H1 (cell line): ENCODE data around the gene KLHL18. TPM values are rescaled to one million over a fixed set of nuclear protein-coding genes. Genes with fewer than 3 reads are reported as not detected.

ENCODE experiments used
- CTCF ChIA-PET: fragments of 300-600 bp; sonication (Branson Sonifier 250); formaldehyde crosslinking; loops from one replicate; lab custom pipeline; 2021; ENCODE audit not compliant: partially characterized antibody; lab: Charles Lee
- POLR2A ChIA-PET: fragments of 300-600 bp; sonication (Branson Sonifier 250); formaldehyde crosslinking; loops from one replicate; lab custom pipeline; 2021; ENCODE audit warnings: inconsistent platforms; ENCODE audit not compliant: partially characterized antibody; lab: Charles Lee
- DNase-seq, 2 experiments: peaks; one replicate each; pipeline versions ENCODE4 v3.0.0 to v3.0.0-alpha.2; 2010 to 2022; ENCODE audit warnings: low spot score in 2 of 2, low read depth in 1 of 2, mixed read lengths in 1 of 2
- FAIRE-seq: peaks from 2 replicates; lab custom pipeline; 2011; peaks lifted over from hg19 to GRCh38; lab: Jason Lieb, UNC
- H2AFZ ChIP-seq: 2 replicates; pipeline ENCODE4 v1.8.1; 2012; ENCODE audit warnings: low read length, inconsistent platforms
- H2AK5ac ChIP-seq: 2 replicates; pipeline ENCODE4 v1.6.1; 2013; ENCODE audit warnings: low read depth, low read length
- H2BK120ac ChIP-seq: replicated peaks from 2 replicates; pipeline ENCODE3; 2013; ENCODE audit warnings: low read depth, low read length, inconsistent platforms
- H2BK12ac ChIP-seq: 2 replicates; pipeline ENCODE4 v1.6.1; 2013; ENCODE audit warnings: low read depth, low read length
- H2BK15ac ChIP-seq: 2 replicates; pipeline ENCODE4 v1.6.1; 2013; ENCODE audit warnings: low read length
- H2BK20ac ChIP-seq: 2 replicates; pipeline ENCODE4 v1.6.1; 2013; ENCODE audit warnings: low read length
- H2BK5ac ChIP-seq: 2 replicates; pipeline ENCODE4 v1.6.1; 2013; ENCODE audit warnings: low read depth, low read length
- H3K14ac ChIP-seq: 2 replicates; pipeline ENCODE4 v1.6.1; 2013; ENCODE audit warnings: inconsistent platforms; ENCODE audit not compliant: insufficient read length
- H3K18ac ChIP-seq: 2 replicates; pipeline ENCODE4 v1.6.1; 2013; ENCODE audit warnings: low read length; ENCODE audit errors: extremely low read depth
- H3K23ac ChIP-seq: 2 replicates; pipeline ENCODE4 v1.6.1; 2013; ENCODE audit warnings: inconsistent platforms; ENCODE audit not compliant: insufficient read length
- H3K23me2 ChIP-seq: 2 replicates; pipeline ENCODE4 v1.6.1; 2013; ENCODE audit warnings: low read depth, low read length
- H3K27ac ChIP-seq: 2 replicates; pipeline ENCODE4 v1.6.1; 2011; ENCODE audit warnings: low read depth, low read length, inconsistent platforms
- H3K27me3 ChIP-seq, 4 experiments: replicated peaks in 1 of 4; 1 replicate in 1 of 4; 2 replicates in 3 of 4; pipeline versions ENCODE4 v1.6.1 to v1.8.1; 2011 to 2013; ENCODE audit warnings: low read length in 3 of 4, mild to moderate bottlenecking in 3 of 4, inconsistent platforms in 2 of 4, mixed read lengths in 2 of 4, moderate library complexity in 1 of 4; ENCODE audit not compliant: control insufficient read depth in 3 of 4, insufficient read depth in 3 of 4; ENCODE audit errors: extremely low read depth in 1 of 4
- H3K36me3 ChIP-seq, 4 experiments: 2 replicates each; pipeline versions ENCODE4 v1.6.1 to v1.8.1; 2011 to 2013; ENCODE audit warnings: mild to moderate bottlenecking in 4 of 4, low read length in 3 of 4, moderate library complexity in 2 of 4, control low read depth in 1 of 4, inconsistent platforms in 1 of 4; ENCODE audit not compliant: insufficient read depth in 4 of 4, control insufficient read depth in 2 of 4
- H3K4ac ChIP-seq: replicated peaks from 2 replicates; pipeline ENCODE3; 2013; ENCODE audit warnings: low read length, low read depth, mixed read lengths, inconsistent platforms; ENCODE audit not compliant: insufficient read length
- H3K4me1 ChIP-seq, 4 experiments: replicated peaks in 1 of 4; 1 replicate in 1 of 4; 2 replicates in 3 of 4; pipeline versions ENCODE4 v1.6.1 to v1.8.1; 2011 to 2013; ENCODE audit warnings: low read length in 3 of 4, inconsistent platforms in 2 of 4, mixed read lengths in 1 of 4; ENCODE audit not compliant: insufficient read depth in 4 of 4, control insufficient read depth in 3 of 4
- H3K4me2 ChIP-seq, 2 experiments: 2 replicates each; pipeline versions ENCODE4 v1.6.1 to v1.8.1; 2011 to 2013; ENCODE audit warnings: low read depth in 2 of 2, low read length in 2 of 2, control low read depth in 1 of 2, inconsistent platforms in 1 of 2, mild to moderate bottlenecking in 1 of 2; ENCODE audit not compliant: insufficient read depth in 1 of 2
- H3K4me3 ChIP-seq, 4 experiments: fragments of 200-600, 300-600 bp in 1 of 4; sonication (generic), shearing (Covaris generic), sonication (Bioruptor Twin) in 1 of 4; 2 replicates each; pipeline versions ENCODE4 v1.5.1 to v1.8.1; 2011 to 2016; ENCODE audit warnings: low read length in 4 of 4, low read depth in 3 of 4, control low read depth in 2 of 4, inconsistent platforms in 2 of 4, mild to moderate bottlenecking in 2 of 4, mixed read lengths in 1 of 4, moderate library complexity in 1 of 4; ENCODE audit not compliant: insufficient read depth in 2 of 4; ENCODE audit errors: extremely low read depth in 1 of 4
- H3K56ac ChIP-seq: replicated peaks from 2 replicates; pipeline ENCODE3; 2013; ENCODE audit warnings: low read depth, mild to moderate bottlenecking, mixed read lengths, low read length, inconsistent platforms; ENCODE audit not compliant: insufficient read length
- H3K79me1 ChIP-seq: 2 replicates; pipeline ENCODE4 v1.6.1; 2013; ENCODE audit warnings: low read depth, low read length, control low read depth
- H3K79me2 ChIP-seq, 2 experiments: 2 replicates each; pipeline versions ENCODE4 v1.6.1 to v1.8.1; 2012 to 2013; ENCODE audit warnings: low read length in 2 of 2, mild to moderate bottlenecking in 2 of 2, inconsistent platforms in 1 of 2; ENCODE audit not compliant: insufficient read depth in 2 of 2, control insufficient read depth in 1 of 2
- H3K9ac ChIP-seq, 4 experiments: replicated peaks in 1 of 4; 1 replicate in 1 of 4; 2 replicates in 3 of 4; pipeline versions ENCODE4 v1.6.1 to v1.8.1; 2011 to 2013; ENCODE audit warnings: low read depth in 3 of 4, low read length in 3 of 4, control low read depth in 2 of 4, mild to moderate bottlenecking in 2 of 4, moderate library complexity in 2 of 4, inconsistent platforms in 1 of 4; ENCODE audit errors: extremely low read depth in 1 of 4
- H3K9me3 ChIP-seq, 2 experiments: 2 replicates each; pipeline versions ENCODE4 v1.6.1 to v1.8.1; 2012 to 2013; ENCODE audit warnings: mild to moderate bottlenecking in 2 of 2, moderate library complexity in 2 of 2, control low read depth in 1 of 2, inconsistent platforms in 1 of 2, low read depth in 1 of 2, low read length in 1 of 2, mixed read lengths in 1 of 2; ENCODE audit not compliant: insufficient read depth in 2 of 2
- H4K20me1 ChIP-seq, 2 experiments: replicated peaks in 1 of 2; 2 replicates each; pipeline versions ENCODE3 to v1.8.1; 2011 to 2013; ENCODE audit warnings: inconsistent platforms in 2 of 2, low read length in 2 of 2, mild to moderate bottlenecking in 1 of 2; ENCODE audit not compliant: insufficient read depth in 2 of 2, control insufficient read depth in 1 of 2
- H4K5ac ChIP-seq: 2 replicates; pipeline ENCODE4 v1.6.1; 2013; ENCODE audit warnings: low read length, low read depth, mixed read lengths, inconsistent platforms; ENCODE audit not compliant: insufficient read length
- H4K8ac ChIP-seq: 2 replicates; pipeline ENCODE4 v1.8.0; 2013; ENCODE audit warnings: mild to moderate bottlenecking, moderate library complexity, low read length, inconsistent platforms; ENCODE audit not compliant: insufficient read depth; ENCODE audit errors: extremely low read depth
- H4K91ac ChIP-seq: replicated peaks from 2 replicates; pipeline ENCODE3; 2013; ENCODE audit warnings: low read length, mixed read lengths, inconsistent platforms; ENCODE audit not compliant: insufficient read length
- BCL11A ChIP-seq, 2 experiments: IDR thresholded peaks; one replicate each; pipeline ENCODE4 v1.6.1; 2011; ENCODE audit warnings: low read depth in 2 of 2, low read length in 2 of 2, mild to moderate bottlenecking in 2 of 2
- EP300 ChIP-seq, 2 experiments: IDR thresholded peaks; 1 replicate in 1 of 2; 2 replicates in 1 of 2; pipeline ENCODE4 v1.6.1; 2011 to 2012; ENCODE audit warnings: low read depth in 2 of 2, low read length in 2 of 2, mild to moderate bottlenecking in 2 of 2, borderline replicate concordance in 1 of 2, inconsistent platforms in 1 of 2, moderate library complexity in 1 of 2
- MAFK ChIP-seq: IDR thresholded peaks from 2 replicates; pipeline ENCODE4 v1.6.1; 2012; ENCODE audit warnings: low read depth, mild to moderate bottlenecking, improper control_type of control experiment, low read length
- PHF8 ChIP-seq: fragments of 200-600 bp; sonication (generic); conservative IDR thresholded peaks from 2 replicates; pipeline ENCODE4 v1.7.1; 2012; ENCODE audit warnings: low read depth, mild to moderate bottlenecking, inconsistent platforms, low read length, moderate library complexity
- POLR2AphosphoS5 ChIP-seq: IDR thresholded peaks from 2 replicates; pipeline ENCODE4 v1.6.1; 2011; ENCODE audit warnings: low read depth, low read length
- TAF1 ChIP-seq: IDR thresholded peaks from 2 replicates; pipeline ENCODE4 v1.6.1; 2011; ENCODE audit warnings: mild to moderate bottlenecking, low read depth, low read length
- WGBS, 2 experiments: shearing (Covaris generic) in 1 of 2; methylation state at CpG; one replicate each; pipeline versions ENCODE4 v1.1.6 to v1.1.7; 2013 to 2015; ENCODE audit warnings: low lambda C conversion rate in 2 of 2, mixed read lengths in 2 of 2, inconsistent platforms in 1 of 2, low coverage in 1 of 2, missing lambda C conversion rate in 1 of 2; ENCODE audit not compliant: insufficient replicate concordance in 2 of 2, insufficient coverage in 1 of 2, insufficient read length in 1 of 2; ENCODE audit errors: extremely low coverage in 1 of 2, missing lambda C conversion rate in 1 of 2; 5-methylcytosine and 5-hydroxymethylcytosine counted together
- polyA plus RNA-seq, 7 experiments: library from polyadenylated mRNA; depleted of rRNA in 3 of 7; stranded (reverse) in 5 of 7; unstranded in 2 of 7; fragments of >200 nt in 5 of 7; fragments of 200-250 nt in 2 of 7; gene quantifications; 1 replicate in 5 of 7; 2 replicates in 1 of 7; 4 replicates in 1 of 7; pipeline versions ENCODE4 v1.2.1 to v1.2.3, GENCODE V29; 2011 to 2013; ENCODE audit warnings: missing spikeins in 2 of 7, mixed read lengths in 2 of 7
- total RNA-seq: library from RNA; stranded (reverse); fragmentation: NEBNext Ultra II Directional; extraction: Animal tissue kit (Norgen Biotek cat#: 25700); gene quantifications from 2 replicates; pipeline ENCODE4 v1.2.1, GENCODE V29; 2021

The KLHL18 gene
- total and polyA plus RNA-seq, 2 of the 8 experiments (the other 6 are each of a cell fraction or from before 2014, with no cell fraction given), result 19.9 to 31.7 TPM

GRCh38 chr3:47385796-47386195 is 103.1 kb downstream of the KLHL18 start:
- TF ChIP-seq TAF1 (no peak), PHF8 (no peak), BCL11A (IDR thresholded peaks at IDR 0.05; ENCODE audit: low read depth in 2 of 2, low read length in 2 of 2) (no peak), POLR2AphosphoS5 (no peak), EP300 (IDR thresholded peaks at IDR 0.05; ENCODE audit: borderline replicate concordance in 1 of 2, low read depth in 2 of 2, low read length in 2 of 2) (no peak), MAFK (no peak)
- TF ChIP-seq, all 59 proteins: peak for 0
- POLR2A ChIA-PET, result no interaction called here
- Histone ChIP-seq H3K23ac (no peak overlapping the region), H3K9ac (no peak overlapping the region), H3K79me1 (peaks cover 10% of the 10 kb centered on the region), H4K91ac (no peak overlapping the region), H3K4me3 (no peak overlapping the region), H3K4me2 (no peak overlapping the region), H3K79me2 (peaks cover 8 to 63% of the 10 kb centered on the region in 2 experiments), H3K36me3 (no peaks in the 10 kb centered on the region; a peak in 1 of 8 replicates), H2BK5ac (no peak overlapping the region), H2BK20ac (no peak overlapping the region), H4K8ac (no peak overlapping the region), H2BK120ac (no peak overlapping the region), H3K27me3 (no peaks in the 10 kb centered on the region), H3K4ac (no peak overlapping the region), H3K27ac (no peak overlapping the region), H4K5ac (no peak overlapping the region), H2BK15ac (no peak overlapping the region), H3K56ac (no peak overlapping the region), H3K23me2 (peaks cover 3% of the 10 kb centered on the region), H3K14ac (no peak overlapping the region), H2BK12ac (no peak overlapping the region), H3K9me3 (no peaks in the 10 kb centered on the region), H3K18ac (no peak overlapping the region), H2AFZ (no peak overlapping the region), H2AK5ac (no peak overlapping the region), H4K20me1 (peaks cover 0 to 22% of the 10 kb centered on the region in 2 experiments), H3K4me1 (peaks cover 0 to 5% (median 3%) of the 10 kb centered on the region in 4 experiments; a peak in 4 of 7 replicates)
- FAIRE-seq (no peak), DNase-seq (no peak)
- CTCF ChIA-PET, result interaction anchor here (1.6 kb wide), 1 partner anchor 11 kb away, joined by 3 read pairs; no protein-coding TSS in a partner anchor
- WGBS, 2 experiments, result 96% methylated on average over 2 of the region's 2 CpGs; no CpG with 5 or more reads in 1 of the 2 experiments
